Cardiac fibroblast (primary cell): ENCODE measurements around the gene SMTN.

Experiments used
- DNase-seq, 2 donors: peaks; one replicate each; pipeline versions ENCODE4 v3.0.0 to v3.0.0-alpha.2; 2010; ENCODE audit warnings: low read depth in 2 of 2
- H3K4me3 ChIP-seq, 2 donors: replicated peaks in 1 of 2; 1 replicate in 1 of 2; 2 replicates in 1 of 2; pipeline ENCODE4 v1.5.1; 2011; ENCODE audit warnings: low read depth in 2 of 2, low read length in 2 of 2, mild to moderate bottlenecking in 2 of 2, moderate library complexity in 1 of 2
- TF ChIP-seq, protein P1 (sequence below): IDR thresholded peaks from one replicate; pipeline ENCODE4 v1.5.1; 2011; ENCODE audit warnings: low read depth, mild to moderate bottlenecking, low read length, inconsistent platforms

SMTN gene

DNA sequence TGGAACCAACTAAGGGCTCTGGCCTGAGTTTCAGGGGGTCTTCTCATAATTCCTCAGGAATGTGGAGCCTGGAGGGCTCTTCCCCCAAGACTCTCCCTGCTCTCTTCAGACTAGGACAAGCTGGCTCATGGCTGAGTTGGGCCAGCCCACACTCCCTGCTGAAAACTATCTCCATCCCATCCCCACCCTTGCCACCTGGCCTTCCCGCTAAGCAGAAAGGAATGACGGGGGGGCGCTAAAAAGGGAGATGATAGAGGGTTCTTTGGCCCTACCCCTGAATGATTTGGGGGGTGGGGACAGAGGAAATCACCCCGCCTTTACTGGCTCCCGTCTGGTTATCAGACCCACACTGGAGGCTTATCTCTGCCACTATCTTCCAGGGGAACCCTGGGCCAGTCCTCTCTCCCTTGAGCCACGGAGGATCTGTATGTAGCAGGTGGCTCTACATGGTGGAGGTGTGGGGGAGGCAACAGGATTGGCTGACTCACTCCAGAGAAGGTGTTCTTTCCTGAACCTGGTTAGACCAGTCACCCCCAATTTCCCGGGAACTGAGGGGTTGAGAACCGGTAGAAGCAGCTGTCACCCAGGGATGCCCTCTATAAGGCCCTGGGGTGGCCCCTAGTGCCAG, 5.7 kb downstream of the SMTN start:
- TF ChIP-seq, protein P1, sequence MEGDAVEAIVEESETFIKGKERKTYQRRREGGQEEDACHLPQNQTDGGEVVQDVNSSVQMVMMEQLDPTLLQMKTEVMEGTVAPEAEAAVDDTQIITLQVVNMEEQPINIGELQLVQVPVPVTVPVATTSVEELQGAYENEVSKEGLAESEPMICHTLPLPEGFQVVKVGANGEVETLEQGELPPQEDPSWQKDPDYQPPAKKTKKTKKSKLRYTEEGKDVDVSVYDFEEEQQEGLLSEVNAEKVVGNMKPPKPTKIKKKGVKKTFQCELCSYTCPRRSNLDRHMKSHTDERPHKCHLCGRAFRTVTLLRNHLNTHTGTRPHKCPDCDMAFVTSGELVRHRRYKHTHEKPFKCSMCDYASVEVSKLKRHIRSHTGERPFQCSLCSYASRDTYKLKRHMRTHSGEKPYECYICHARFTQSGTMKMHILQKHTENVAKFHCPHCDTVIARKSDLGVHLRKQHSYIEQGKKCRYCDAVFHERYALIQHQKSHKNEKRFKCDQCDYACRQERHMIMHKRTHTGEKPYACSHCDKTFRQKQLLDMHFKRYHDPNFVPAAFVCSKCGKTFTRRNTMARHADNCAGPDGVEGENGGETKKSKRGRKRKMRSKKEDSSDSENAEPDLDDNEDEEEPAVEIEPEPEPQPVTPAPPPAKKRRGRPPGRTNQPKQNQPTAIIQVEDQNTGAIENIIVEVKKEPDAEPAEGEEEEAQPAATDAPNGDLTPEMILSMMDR = no peak
- no peak overlapping the region for H3K4me3 ChIP-seq
- DNase-seq = no peak

DNA sequence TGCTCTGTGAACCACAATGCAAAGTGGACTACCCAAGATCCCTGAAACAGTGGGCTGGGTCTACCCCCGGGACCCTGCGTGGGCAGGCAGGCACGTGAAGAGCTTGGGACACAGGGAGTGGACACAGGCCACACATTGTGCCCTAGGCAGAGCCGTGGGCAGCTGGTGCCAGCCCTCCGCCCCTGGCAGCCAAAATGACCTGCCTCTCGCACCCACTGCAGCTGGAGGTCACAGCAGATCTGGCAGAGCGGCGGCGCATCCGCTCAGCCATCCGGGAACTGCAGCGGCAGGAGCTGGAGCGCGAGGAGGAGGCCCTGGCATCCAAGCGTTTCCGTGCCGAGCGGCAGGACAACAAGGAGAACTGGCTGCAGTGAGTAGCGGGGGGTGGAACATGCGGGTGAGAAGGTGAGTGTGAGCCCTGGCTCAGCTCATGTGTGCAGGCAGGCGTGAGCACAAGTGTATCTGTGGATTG, 6.7 kb downstream of the SMTN start:
- DNase-seq = no peak
- no peak overlapping the region for H3K4me3 ChIP-seq
- TF ChIP-seq, protein P1 = no peak

DNA sequence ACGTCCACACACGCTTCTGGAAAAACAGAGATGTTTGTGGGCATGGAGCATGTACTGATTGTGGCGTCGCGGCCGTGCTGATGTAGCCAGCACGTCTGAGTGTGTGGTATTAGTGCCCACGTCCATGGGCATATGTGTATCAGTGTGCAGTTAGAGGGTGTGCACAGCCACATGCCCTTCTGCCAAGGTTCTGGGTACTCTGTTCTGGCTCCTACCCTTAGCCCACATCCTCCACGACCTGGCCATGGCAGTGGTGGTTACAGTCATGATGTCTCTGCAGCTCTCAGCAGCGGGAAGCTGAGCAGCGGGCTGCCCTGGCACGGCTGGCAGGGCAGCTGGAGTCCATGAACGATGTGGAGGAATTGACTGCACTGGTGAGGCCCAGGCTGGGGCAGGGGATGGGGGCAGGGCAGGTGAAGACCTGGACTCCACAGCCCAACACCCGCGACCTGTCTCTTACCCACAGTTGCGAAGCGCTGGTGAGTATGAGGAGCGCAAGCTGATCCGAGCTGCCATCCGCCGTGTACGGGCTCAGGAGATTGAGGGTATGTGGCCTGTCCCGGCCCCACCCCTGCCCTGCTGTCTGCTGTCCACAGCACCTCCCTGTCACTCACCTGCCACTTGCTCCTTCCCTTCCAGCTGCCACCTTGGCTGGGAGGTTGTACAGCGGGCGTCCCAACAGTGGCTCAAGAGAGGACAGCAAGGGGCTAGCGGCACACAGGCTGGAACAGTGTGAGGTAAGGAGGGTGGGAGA, 7.3 kb downstream of the SMTN start:
- TF ChIP-seq, protein P1 = no peak
- no peak for DNase-seq
- no peak overlapping the region for H3K4me3 ChIP-seq

DNA sequence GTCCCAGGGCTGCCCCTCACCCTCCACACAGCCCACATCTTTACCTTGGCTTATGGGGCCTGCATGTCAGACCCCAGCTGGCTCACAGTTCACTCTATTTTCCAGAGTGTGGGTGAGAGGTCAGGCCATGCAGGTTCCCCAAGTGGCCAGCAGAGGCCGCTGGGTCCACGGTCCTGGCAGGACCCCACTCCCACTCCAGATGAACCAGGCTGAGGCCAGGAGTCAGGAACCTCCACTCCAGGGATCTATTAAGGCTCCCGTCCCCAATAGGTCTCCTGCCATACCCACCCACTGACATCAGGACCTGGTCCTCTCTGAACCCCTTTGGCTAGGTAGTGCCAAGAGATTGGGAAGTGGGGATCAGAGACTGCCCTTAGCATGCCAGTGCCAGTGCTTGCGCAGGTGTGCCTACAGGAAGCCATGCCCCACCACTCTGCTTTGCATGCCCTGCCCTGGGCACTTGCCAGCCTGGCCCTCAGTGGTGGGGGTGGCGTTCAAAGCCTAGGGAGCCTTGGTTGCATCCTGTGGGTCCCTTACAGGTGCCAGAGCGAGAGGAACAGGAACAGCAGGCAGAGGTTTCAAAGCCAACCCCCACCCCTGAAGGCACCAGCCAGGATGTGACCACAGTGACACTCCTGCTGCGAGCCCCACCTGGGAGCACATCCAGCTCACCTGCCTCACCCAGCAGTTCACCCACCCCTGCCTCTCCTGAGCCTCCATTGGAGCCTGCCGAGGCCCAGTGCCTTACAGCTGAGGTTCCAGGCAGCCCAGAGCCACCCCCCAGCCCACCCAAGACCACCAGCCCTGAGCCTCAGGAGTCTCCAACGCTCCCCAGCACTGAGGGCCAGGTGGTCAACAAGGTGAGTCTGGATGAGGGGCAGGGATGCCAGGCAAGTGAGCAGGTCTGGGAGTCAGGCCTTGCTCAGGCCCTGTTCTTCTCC, 8.3 kb downstream of the SMTN start:
- H3K4me3 ChIP-seq = no peak overlapping the region
- peak; percentile 41 to 68 for DNase-seq
- TF ChIP-seq, protein P1 = peak; percentile 86

DNA sequence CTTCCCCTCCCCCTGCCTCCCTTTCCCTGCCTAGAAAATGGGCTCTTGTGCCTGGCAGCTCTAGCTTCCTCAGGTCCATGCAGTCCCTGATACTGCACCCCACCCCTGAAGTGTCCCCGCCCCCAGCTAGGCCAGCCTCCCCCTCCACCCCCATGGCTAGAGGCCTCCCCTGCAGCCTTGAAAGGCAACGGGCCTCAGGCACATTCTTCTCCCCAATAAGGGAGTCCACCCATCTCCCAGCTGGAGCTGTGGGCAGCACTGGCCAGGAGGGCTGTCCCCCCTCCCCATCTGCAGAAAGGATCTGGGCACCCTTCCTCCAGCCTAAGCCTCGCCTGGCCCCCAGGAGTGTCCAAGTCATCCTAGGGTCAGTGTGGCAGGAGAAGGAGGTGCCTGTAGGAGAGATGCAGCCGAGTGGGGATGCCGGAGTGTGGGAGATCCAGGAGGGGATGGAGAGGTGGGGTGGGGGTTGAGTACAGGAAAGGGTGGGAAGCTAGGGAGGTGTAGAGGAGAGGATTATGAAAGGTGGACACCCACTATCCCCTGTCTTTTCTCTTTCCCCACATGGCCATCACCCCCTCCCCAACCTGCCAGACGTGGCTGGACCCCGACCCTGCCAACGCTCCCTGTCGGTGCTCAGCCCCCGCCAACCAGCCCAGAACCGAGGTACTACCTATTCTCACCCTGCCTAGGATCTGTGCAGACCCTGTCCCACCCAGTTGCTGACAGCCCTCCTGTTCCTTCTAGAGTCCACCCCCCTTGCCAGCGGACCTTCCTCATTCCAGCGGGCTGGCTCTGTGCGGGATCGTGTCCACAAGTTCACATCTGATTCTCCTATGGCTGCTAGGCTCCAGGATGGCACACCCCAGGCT, 9.3 kb downstream of the SMTN start:
- no peak for DNase-seq
- H3K4me3 ChIP-seq = no peak overlapping the region
- TF ChIP-seq, protein P1 = no peak
